ENCODE results near the gene IP6K1. TPM values are rescaled to one million over a fixed set of nuclear protein-coding genes. Genes with fewer than 3 reads are reported as not detected.

IP6K1 gene
- total and polyA plus RNA-seq, 7 donors: 13.8 to 37.1 (median 29.1) TPM

- TF ChIP-seq CTCF (IDR thresholded peaks at IDR 0.05) (no peak), EP300 (IDR thresholded peaks at IDR 0.05) (no peak), POLR2A (IDR thresholded peaks at IDR 0.05) (no peak)
- H3K4me3 ChIP-seq: no peak overlapping the region
- DNase-seq: peak; percentile 52
- no peaks in the 10 kb centered on the region for H3K27me3 ChIP-seq
- H3K36me3 ChIP-seq: peaks cover 6 to 45% (median 8%) of the 10 kb centered on the region in 4 donors
- no peaks in the 10 kb centered on the region for H3K4me1 ChIP-seq
- WGBS, 2 donors: 91 to 97% methylated on average over 11 of the region's 11 CpGs
- H3K27ac ChIP-seq: no peak overlapping the region
- no peaks in the 10 kb centered on the region for H3K9me3 ChIP-seq
- intact Hi-C loops (cut with DNase I): no loop called here
Observed at GRCh38 chr3:49712166-49712565, 74.2 kb downstream of the IP6K1 start.

GRCh38 chr3:49711489-49711888, 74.9 kb downstream of the IP6K1 start:
- no peaks in the 10 kb centered on the region for H3K4me1 ChIP-seq
- intact Hi-C loops (cut with DNase I): no loop called here
- TF ChIP-seq POLR2AphosphoS5 (IDR thresholded peaks at IDR 0.05): no peak
- H3K4me3 ChIP-seq: no peak overlapping the region
- H3K27me3 ChIP-seq: no peaks in the 10 kb centered on the region
- H3K27ac ChIP-seq: no peak overlapping the region
- DNase-seq: peak; percentile 34
- no peaks in the 10 kb centered on the region for H3K9me3 ChIP-seq
- peaks cover 6 to 48% (median 8%) of the 10 kb centered on the region in 4 donors for H3K36me3 ChIP-seq
- WGBS, 2 donors: 66 to 93% methylated on average over 5 of the region's 5 CpGs

- H3K4me1 ChIP-seq: no peaks in the 10 kb centered on the region
- no peaks in the 10 kb centered on the region for H3K9me3 ChIP-seq
- peaks cover 0 to 47% (median 5%) of the 10 kb centered on the region in 4 donors for H3K36me3 ChIP-seq
- WGBS, 2 donors: 91 to 98% methylated on average over 8 of the region's 8 CpGs
- intact Hi-C loops (cut with DNase I): no loop called here
- no peak overlapping the region for H3K4me3 ChIP-seq
- no peaks in the 10 kb centered on the region for H3K27me3 ChIP-seq
- no peak overlapping the region for H3K27ac ChIP-seq
- TF ChIP-seq POLR2A (IDR thresholded peaks at IDR 0.05) (no peak), CTCF (IDR thresholded peaks at IDR 0.05) (no peak), POLR2AphosphoS5 (IDR thresholded peaks at IDR 0.05) (no peak)
- DNase-seq: no peak
Observed at GRCh38 chr3:49709852-49710251, 76.5 kb downstream of the IP6K1 start.

- intact Hi-C loops (cut with DNase I): no loop called here
Observed at GRCh38 chr3:49707113-49707480, 79.2 kb downstream of the IP6K1 start.

GRCh38 chr3:49706456-49707112, 79.8 kb downstream of the IP6K1 start:
- 89 to 93% methylated on average over 9 of the region's 9 CpGs for WGBS, 2 donors
- H3K4me3 ChIP-seq: no peak overlapping the region
- intact Hi-C loops (cut with DNase I): no loop called here

More at GRCh38 chr3:49707113-49707480, 79.2 kb downstream of the IP6K1 start:
- Histone ChIP-seq H3K4me1 (peaks cover 0 to 2% (median 0%) of the 10 kb centered on the region in 4 donors), H3K27ac (no peak overlapping the region), H3K36me3 (peaks cover 0 to 56% (median 14%) of the 10 kb centered on the region in 4 donors), H3K4me3 (no peak overlapping the region), H3K27me3 (no peaks in the 10 kb centered on the region), H3K9me3 (no peaks in the 10 kb centered on the region)
- 83 to 87% methylated on average over 4 of the region's 4 CpGs for WGBS, 2 donors
- TF ChIP-seq CTCF (IDR thresholded peaks at IDR 0.05) (no peak), POLR2A (IDR thresholded peaks at IDR 0.05) (no peak), POLR2AphosphoS5 (IDR thresholded peaks at IDR 0.05) (no peak), EP300 (IDR thresholded peaks at IDR 0.05) (no peak)
- no peak for DNase-seq

More at GRCh38 chr3:49706456-49707112, 79.8 kb downstream of the IP6K1 start:
- Histone ChIP-seq H3K27me3 (no peaks in the 10 kb centered on the region), H3K4me1 (peaks cover 0 to 2% (median 0%) of the 10 kb centered on the region in 4 donors), H3K27ac (no peak overlapping the region), H3K9me3 (no peaks in the 10 kb centered on the region), H3K36me3 (peaks cover 0 to 61% (median 17%) of the 10 kb centered on the region in 4 donors)
- no peak for DNase-seq
- no peak for TF ChIP-seq EP300 (IDR thresholded peaks at IDR 0.05)
- TF ChIP-seq POLR2A (IDR thresholded peaks at IDR 0.05): no peak

Data from sigmoid colon (tissue), 7 donors.